ENCODE results near the gene SYS1. TPM values are rescaled to one million over a fixed set of nuclear protein-coding genes. Genes with fewer than 3 reads are reported as not detected.

The SYS1 gene
- total RNA-seq, 2 experiments from 2014 or later: 94.8 to 107 TPM

DNA sequence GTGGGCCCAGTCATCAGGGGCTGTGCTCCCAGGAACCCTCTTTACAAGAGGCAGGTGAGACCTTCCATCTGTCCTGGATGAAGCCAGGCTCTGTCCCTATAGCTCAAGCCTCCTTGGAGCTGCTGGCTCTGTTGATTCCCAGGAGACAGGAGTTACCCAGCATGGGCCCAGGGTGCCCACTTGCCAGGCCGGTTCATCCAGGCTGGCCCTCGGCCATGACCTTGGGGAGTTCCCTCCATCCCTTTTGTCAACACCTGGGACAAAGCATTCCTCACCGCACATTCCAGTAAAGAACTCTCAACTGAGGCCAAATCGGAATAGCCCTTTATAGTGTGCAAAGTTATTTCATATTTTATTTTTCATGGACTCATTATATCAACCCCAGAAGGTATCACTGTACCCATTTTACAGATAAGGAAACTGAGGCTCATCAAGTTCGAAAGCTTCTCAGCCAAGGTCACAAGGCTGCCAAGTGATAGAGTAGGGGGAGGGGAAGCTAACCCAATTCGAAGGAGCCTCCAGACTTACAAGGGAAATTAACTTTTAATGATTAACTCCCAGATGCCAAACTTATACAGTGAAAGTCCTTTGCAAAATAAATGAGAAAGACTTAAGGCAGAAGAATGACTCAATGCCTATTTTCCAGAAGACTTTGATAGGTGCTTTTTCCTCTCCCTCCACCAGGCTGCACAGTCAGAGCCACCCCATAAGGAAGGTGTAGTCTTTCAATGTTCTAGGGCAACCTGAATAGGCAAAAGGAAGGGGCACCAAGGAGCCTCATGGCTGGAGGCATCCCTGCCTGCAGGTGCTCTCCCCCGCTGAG is 33.2 kb upstream of the SYS1 start:
- no peaks in the 10 kb centered on the region for H3K27me3 ChIP-seq (ENCODE audit: control insufficient read depth in 1 of 2, insufficient read depth in 2 of 2, low read length in 2 of 2)
- ChIA-PET POLR2A (no interaction called here), CTCF (no interaction called here)
- no peaks in the 10 kb centered on the region for H3K36me3 ChIP-seq (ENCODE audit: insufficient read depth, low read length)
- intact Hi-C loops (cut with DNase I, micrococcal nuclease): no loop called here
- H3K4me3 ChIP-seq (ENCODE audit: low read length): no peak overlapping the region
- H3K27ac ChIP-seq (ENCODE audit: low read depth in 1 of 2, low read length in 2 of 2): no peak overlapping the region
- Mint-ChIP-seq H3K27me3 (no peaks in the 10 kb centered on the region), H3K36me3 (ENCODE audit: low read depth) (no peaks in the 10 kb centered on the region), H3K9me3 (no peaks in the 10 kb centered on the region), H3K27ac (no peak overlapping the region), H3K4me1 (ENCODE audit: low read depth) (no peaks in the 10 kb centered on the region), H3K4me3 (no peak overlapping the region)
- TF ChIP-seq, protein P1, sequence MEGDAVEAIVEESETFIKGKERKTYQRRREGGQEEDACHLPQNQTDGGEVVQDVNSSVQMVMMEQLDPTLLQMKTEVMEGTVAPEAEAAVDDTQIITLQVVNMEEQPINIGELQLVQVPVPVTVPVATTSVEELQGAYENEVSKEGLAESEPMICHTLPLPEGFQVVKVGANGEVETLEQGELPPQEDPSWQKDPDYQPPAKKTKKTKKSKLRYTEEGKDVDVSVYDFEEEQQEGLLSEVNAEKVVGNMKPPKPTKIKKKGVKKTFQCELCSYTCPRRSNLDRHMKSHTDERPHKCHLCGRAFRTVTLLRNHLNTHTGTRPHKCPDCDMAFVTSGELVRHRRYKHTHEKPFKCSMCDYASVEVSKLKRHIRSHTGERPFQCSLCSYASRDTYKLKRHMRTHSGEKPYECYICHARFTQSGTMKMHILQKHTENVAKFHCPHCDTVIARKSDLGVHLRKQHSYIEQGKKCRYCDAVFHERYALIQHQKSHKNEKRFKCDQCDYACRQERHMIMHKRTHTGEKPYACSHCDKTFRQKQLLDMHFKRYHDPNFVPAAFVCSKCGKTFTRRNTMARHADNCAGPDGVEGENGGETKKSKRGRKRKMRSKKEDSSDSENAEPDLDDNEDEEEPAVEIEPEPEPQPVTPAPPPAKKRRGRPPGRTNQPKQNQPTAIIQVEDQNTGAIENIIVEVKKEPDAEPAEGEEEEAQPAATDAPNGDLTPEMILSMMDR (IDR thresholded peaks at IDR 0.05): no peak
- DNase-seq (no peak), ATAC-seq (ENCODE audit: poor library complexity) (no peak)
- H3K9me3 ChIP-seq (ENCODE audit: control insufficient read depth in 1 of 2, insufficient read depth in 1 of 2, low read length in 2 of 2): no peaks in the 10 kb centered on the region
- no peaks in the 10 kb centered on the region for H3K4me1 ChIP-seq (ENCODE audit: insufficient read depth, low read length)

DNA sequence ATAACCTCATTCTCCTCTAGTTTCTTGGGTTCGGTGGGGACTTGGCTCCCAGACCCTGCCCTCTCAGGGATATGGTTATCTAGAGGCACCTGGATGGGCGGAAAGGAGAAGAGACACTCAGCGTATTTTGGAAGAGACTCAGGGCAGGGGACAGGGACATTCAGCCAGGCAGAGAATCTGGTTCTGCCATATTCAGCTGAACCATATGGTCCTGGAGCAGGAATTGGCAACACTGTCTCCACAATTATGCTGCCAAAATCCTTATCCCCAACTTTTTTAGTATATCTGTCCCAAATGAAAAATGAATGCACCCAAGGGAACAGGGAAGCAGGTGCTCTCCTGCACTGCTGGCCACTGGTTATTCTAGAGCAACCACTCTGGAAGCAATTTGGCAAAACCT is 32.5 kb upstream of the SYS1 start:
- H3K27me3 Mint-ChIP-seq: no peaks in the 10 kb centered on the region
- no peaks in the 10 kb centered on the region for H3K4me1 Mint-ChIP-seq (ENCODE audit: low read depth)
- Histone ChIP-seq H3K4me1 (ENCODE audit: insufficient read depth, low read length) (no peaks in the 10 kb centered on the region), H3K9me3 (ENCODE audit: control insufficient read depth in 1 of 2, insufficient read depth in 1 of 2, low read length in 2 of 2) (no peaks in the 10 kb centered on the region), H3K27me3 (ENCODE audit: control insufficient read depth in 1 of 2, insufficient read depth in 2 of 2, low read length in 2 of 2) (no peaks in the 10 kb centered on the region), H3K27ac (ENCODE audit: low read depth in 1 of 2, low read length in 2 of 2) (no peak overlapping the region), H3K4me3 (ENCODE audit: low read length) (no peak overlapping the region), H3K36me3 (ENCODE audit: insufficient read depth, low read length) (no peaks in the 10 kb centered on the region)
- ATAC-seq (ENCODE audit: poor library complexity) (no peak), DNase-seq (no peak)
- TF ChIP-seq, protein P1 (IDR thresholded peaks at IDR 0.05): no peak
- ChIA-PET CTCF (no interaction called here), POLR2A (no interaction called here)
- H3K4me3 Mint-ChIP-seq: no peak overlapping the region
- H3K36me3 Mint-ChIP-seq (ENCODE audit: low read depth): no peaks in the 10 kb centered on the region
- intact Hi-C loops (cut with DNase I, micrococcal nuclease): no loop called here
- no peaks in the 10 kb centered on the region for H3K9me3 Mint-ChIP-seq
- H3K27ac Mint-ChIP-seq: no peak overlapping the region

DNA sequence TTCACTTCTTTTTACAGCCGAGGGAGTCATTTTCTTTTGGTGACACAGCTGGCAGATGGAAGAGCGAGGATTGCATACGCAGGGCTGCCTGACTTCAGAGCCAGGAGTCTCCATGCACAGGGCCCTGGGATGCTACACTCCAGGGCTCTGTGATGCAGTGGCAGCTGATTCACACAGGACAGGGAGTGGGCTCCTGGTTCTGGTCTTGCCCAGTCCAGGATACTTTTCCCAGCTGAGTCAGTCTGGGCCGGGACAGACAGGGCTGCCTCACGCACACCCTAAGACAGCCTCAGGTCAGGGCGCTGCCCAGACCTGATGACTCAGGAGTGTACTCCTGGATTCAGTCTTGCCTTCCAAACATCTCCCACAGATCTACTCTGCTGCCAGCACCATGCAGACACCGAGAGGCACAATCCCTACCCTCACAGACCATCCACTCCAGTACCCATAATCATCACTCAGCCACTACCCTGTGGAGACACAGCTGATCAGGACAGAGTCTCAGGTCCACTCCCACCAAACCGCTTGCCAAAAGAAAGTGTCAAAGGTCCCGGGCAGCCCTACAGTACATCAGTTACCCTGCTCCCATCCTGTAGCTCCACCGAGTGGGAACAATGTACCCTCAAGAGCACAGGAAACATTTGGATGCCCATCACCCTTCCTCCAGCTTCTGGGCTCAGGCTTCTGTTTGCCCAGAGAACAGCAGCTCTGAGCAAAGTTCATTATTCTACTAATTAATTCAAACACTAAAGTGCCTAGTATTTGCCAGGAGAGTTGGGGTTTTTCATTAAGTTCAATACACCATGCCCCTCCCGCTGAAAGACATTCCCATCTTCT is 26.2 kb upstream of the SYS1 start:
- Histone ChIP-seq H3K27ac (ENCODE audit: low read depth in 1 of 2, low read length in 2 of 2) (no peak overlapping the region), H3K4me3 (ENCODE audit: low read length) (no peak overlapping the region), H3K4me1 (ENCODE audit: insufficient read depth, low read length) (no peaks in the 10 kb centered on the region), H3K9me3 (ENCODE audit: control insufficient read depth in 1 of 2, insufficient read depth in 1 of 2, low read length in 2 of 2) (no peaks in the 10 kb centered on the region), H3K36me3 (ENCODE audit: insufficient read depth, low read length) (no peaks in the 10 kb centered on the region), H3K27me3 (ENCODE audit: control insufficient read depth in 1 of 2, insufficient read depth in 2 of 2, low read length in 2 of 2) (no peaks in the 10 kb centered on the region)
- Mint-ChIP-seq H3K4me1 (ENCODE audit: low read depth) (no peaks in the 10 kb centered on the region), H3K27ac (no peak overlapping the region), H3K27me3 (no peaks in the 10 kb centered on the region), H3K36me3 (ENCODE audit: low read depth) (no peaks in the 10 kb centered on the region), H3K9me3 (no peaks in the 10 kb centered on the region), H3K4me3 (no peak overlapping the region)
- intact Hi-C loops (cut with DNase I, micrococcal nuclease): no loop called here
- TF ChIP-seq, protein P1 (IDR thresholded peaks at IDR 0.05): no peak
- CTCF ChIA-PET: interaction anchor here (0.8 kb wide), 1 partner anchor 37 kb away, joined by 3 read pairs; no protein-coding TSS in a partner anchor
- ATAC-seq (ENCODE audit: poor library complexity) (no peak), DNase-seq (no peak)
- POLR2A ChIA-PET: interaction anchor here (0.8 kb wide), 1 partner anchor 26 kb away, joined by 3 read pairs; the partner anchor contains the start of gene SYS1

Data from CD4-positive, alpha-beta T cell (primary cell).